ENCODE data around the gene DCP2.

Gene DCP2

DNA sequence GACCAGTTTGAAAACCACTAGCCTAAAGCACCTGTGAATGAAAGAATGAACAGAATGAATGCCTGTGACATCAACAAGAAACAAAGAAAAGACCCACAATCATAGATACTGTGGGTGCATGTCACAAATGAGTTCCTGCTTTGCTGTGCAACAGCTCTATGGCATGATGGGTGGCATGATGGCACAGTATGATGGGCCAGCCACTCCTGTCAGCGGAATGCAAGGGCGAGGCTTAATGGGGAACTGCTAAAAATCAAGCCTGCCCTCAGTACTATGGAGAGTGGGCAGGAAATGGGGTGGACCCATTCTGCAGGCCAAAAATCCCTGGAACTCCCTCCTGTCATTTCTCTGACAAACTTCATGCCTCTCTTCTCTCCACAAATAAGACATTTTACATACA, 89.0 kb downstream of the DCP2 start:
- DNase-seq (ENCODE audit: low read depth, low spot score), result no peak

DNA sequence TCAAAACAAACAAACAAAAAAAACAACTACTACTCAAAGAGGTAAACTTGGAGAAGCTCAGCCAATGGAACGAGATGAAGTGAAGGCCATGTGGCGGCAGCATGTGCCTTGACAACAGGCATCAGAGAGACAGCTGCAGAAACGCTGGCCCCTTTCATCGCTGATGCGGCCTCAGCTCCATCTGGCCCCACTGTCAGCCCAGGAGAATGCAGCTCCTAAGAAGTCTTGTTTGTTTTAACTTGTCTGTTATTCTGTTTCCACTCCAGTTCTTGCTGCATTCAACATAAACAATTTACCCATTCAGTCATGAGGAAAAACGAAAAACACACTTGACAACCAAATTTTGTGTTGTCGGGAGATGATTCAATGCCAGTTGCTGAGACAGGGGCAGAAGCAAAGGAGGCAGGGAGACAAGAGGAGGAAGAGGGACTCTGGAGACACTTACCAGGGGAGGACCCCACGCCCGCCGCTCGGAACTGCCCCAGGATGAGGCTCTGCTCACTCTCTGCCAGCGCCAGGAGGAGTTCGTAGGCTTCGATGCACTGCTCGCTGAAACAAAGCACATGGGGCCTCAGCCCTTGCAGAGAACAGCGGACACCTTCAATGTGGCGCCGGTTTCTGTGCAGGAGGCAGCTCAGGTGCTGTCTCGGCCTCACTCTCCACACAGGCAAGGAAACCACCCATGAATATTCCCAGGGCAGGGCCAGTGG, 91.2 kb downstream of the DCP2 start:
- no peak for DNase-seq (ENCODE audit: low read depth, low spot score)

DNA sequence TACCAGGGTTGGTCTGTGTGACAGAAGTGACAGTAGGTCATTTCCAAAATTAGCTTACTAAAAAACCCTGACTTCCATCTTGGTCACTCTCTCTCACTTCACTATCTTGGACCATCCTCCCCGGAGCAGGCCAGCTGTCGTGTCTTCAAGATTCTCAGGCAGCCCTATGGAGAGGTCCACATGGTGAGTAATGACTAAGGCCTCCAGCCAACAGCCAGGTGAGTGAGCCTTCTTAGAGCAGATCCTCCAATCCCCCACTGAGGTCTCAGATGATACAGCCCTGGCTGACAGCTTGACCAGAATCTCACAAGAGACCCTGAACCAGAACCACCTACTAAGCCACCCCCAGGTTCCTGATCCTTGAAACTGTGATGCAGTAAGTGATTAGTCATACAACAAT, 92.0 kb downstream of the DCP2 start:
- no peak for DNase-seq (ENCODE audit: low read depth, low spot score)

Measured in activated CD4-positive, CD25-positive, alpha-beta regulatory T cell treated with anti-CD3 and anti-CD28 coated beads, Interleukin-2, amount 50 U/mL, for 16 hours (primary cell).